Fibroblast of villous mesenchyme (primary cell): Measurements from ENCODE around the gene PDE6A. TPM values are rescaled to one million over a fixed set of nuclear protein-coding genes. Genes with fewer than 3 reads are reported as not detected.

ENCODE experiments used
- DNase-seq: peaks from one replicate; pipeline ENCODE4 v3.0.0-alpha.2; 2010; ENCODE audit warnings: low read depth
- H3K4me3 ChIP-seq: 2 replicates; pipeline ENCODE4 v1.5.1; 2011; ENCODE audit warnings: low read depth, mild to moderate bottlenecking, low read length
- CTCF ChIP-seq: IDR thresholded peaks from 2 replicates; pipeline ENCODE4 v1.5.1; 2012; ENCODE audit warnings: low read depth, mild to moderate bottlenecking, low read length; ENCODE audit not compliant: insufficient read depth
- total RNA-seq: library from RNA; depleted of rRNA; stranded (reverse); fragments of >200 nt; gene quantifications from 2 replicates; pipeline ENCODE4 v1.2.3, GENCODE V29; 2012

PDE6A gene
- total RNA-seq, 1 donor: under 0.01 TPM

GRCh38 chr5:149904977-149905376 is 39.6 kb downstream of the PDE6A start:
- TF ChIP-seq CTCF: no peak
- H3K4me3 ChIP-seq: no peak overlapping the region
- no peak for DNase-seq

GRCh38 chr5:149904293-149904886 is 40.2 kb downstream of the PDE6A start:
- H3K4me3 ChIP-seq: no peak overlapping the region

GRCh38 chr5:149903404-149903803 is 41.2 kb downstream of the PDE6A start:
- TF ChIP-seq CTCF: no peak
- no peak for DNase-seq
- no peak overlapping the region for H3K4me3 ChIP-seq

More at GRCh38 chr5:149904293-149904886, 40.2 kb downstream of the PDE6A start:
- TF ChIP-seq CTCF: no peak
- DNase-seq: peak; percentile 43

GRCh38 chr5:149902177-149902576 is 42.4 kb downstream of the PDE6A start:
- TF ChIP-seq CTCF: peak; percentile 34
- no peak overlapping the region for H3K4me3 ChIP-seq
- no peak for DNase-seq

- DNase-seq: no peak
- no peak for TF ChIP-seq CTCF
- H3K4me3 ChIP-seq: no peak overlapping the region
Measured at GRCh38 chr5:149901511-149901910, 43.1 kb downstream of the PDE6A start.

- H3K4me3 ChIP-seq: no peak overlapping the region
- DNase-seq: no peak
- TF ChIP-seq CTCF: no peak
Measured at GRCh38 chr5:149900390-149900789, 44.2 kb downstream of the PDE6A start.

- H3K4me3 ChIP-seq: no peak overlapping the region
- no peak for TF ChIP-seq CTCF
- DNase-seq: no peak
Measured at GRCh38 chr5:149898811-149899210, 45.8 kb downstream of the PDE6A start.
